ENCODE data around the gene INSC. TPM values are rescaled to one million over a fixed set of nuclear protein-coding genes. Genes with fewer than 3 reads are reported as not detected.

INSC gene
- total and polyA plus RNA-seq, 11 donors = 0.19 to 1.5 (median 0.43) TPM; not detected in 1

GRCh38 chr11:15104166-15104565 is 10.6 kb upstream of the INSC start:
- Histone ChIP-seq H3K36me3 (no peaks in the 10 kb centered on the region), H3K27me3 (peaks cover 0 to 11% (median 3%) of the 10 kb centered on the region in 9 donors), H3K27ac (no peak overlapping the region), H3K4me1 (no peaks in the 10 kb centered on the region), H3K4me3 (no peak overlapping the region), H3K9me3 (peaks cover 0 to 14% (median 0%) of the 10 kb centered on the region in 12 donors)
- intact Hi-C loops (cut with DNase I) = no loop called here
- WGBS, 4 donors = 94 to 100% (median 97%) methylated on average over 2 of the region's 2 CpGs
- DNase-seq = no peak
- no peak for TF ChIP-seq CTCF (IDR thresholded peaks at IDR 0.05)
- TF ChIP-seq POLR2A (IDR thresholded peaks at IDR 0.05) = no peak
- no peak for ATAC-seq

- H3K4me1 ChIP-seq = no peaks in the 10 kb centered on the region
- peaks cover 0 to 14% (median 0%) of the 10 kb centered on the region in 12 donors for H3K9me3 ChIP-seq
- no peaks in the 10 kb centered on the region for H3K36me3 ChIP-seq
- no peak overlapping the region for H3K27ac ChIP-seq
- no peak for ATAC-seq
- intact Hi-C loops (cut with DNase I) = no loop called here
- TF ChIP-seq POLR2A (IDR thresholded peaks at IDR 0.05) (no peak), CTCF (IDR thresholded peaks at IDR 0.05) (no peak)
- no peaks in the 10 kb centered on the region for H3K27me3 ChIP-seq
- H3K4me3 ChIP-seq = no peak overlapping the region
- DNase-seq = no peak
- 84 to 91% (median 86%) methylated on average over 8 of the region's 8 CpGs for WGBS, 4 donors
Observed at GRCh38 chr11:15106201-15106965, 8.3 kb upstream of the INSC start.

GRCh38 chr11:15107730-15108515 is 6.8 kb upstream of the INSC start:
- H3K4me1 ChIP-seq = no peaks in the 10 kb centered on the region
- ATAC-seq = no peak
- no peaks in the 10 kb centered on the region for H3K36me3 ChIP-seq
- intact Hi-C loops (cut with DNase I) = no loop called here
- peaks cover 0 to 14% (median 0%) of the 10 kb centered on the region in 12 donors for H3K9me3 ChIP-seq
- no peak for DNase-seq
- WGBS, 4 donors = 64% methylated on average over 4 of the region's 4 CpGs
- H3K27me3 ChIP-seq = no peaks in the 10 kb centered on the region
- H3K4me3 ChIP-seq = no peak overlapping the region
- no peak overlapping the region for H3K27ac ChIP-seq
- TF ChIP-seq CTCF (IDR thresholded peaks at IDR 0.05) (no peak), POLR2A (IDR thresholded peaks at IDR 0.05) (no peak)

GRCh38 chr11:15108592-15109130 is 6.1 kb upstream of the INSC start:
- peaks cover 0 to 7% (median 0%) of the 10 kb centered on the region in 12 donors for H3K9me3 ChIP-seq
- DNase-seq (no peak), ATAC-seq (no peak)
- TF ChIP-seq POLR2A (IDR thresholded peaks at IDR 0.05) (no peak), CTCF (IDR thresholded peaks at IDR 0.05) (no peak)
- H3K4me3 ChIP-seq = no peak overlapping the region
- no peak overlapping the region for H3K27ac ChIP-seq
- 65 to 93% (median 74%) methylated on average over 2 of the region's 2 CpGs for WGBS, 4 donors
- H3K36me3 ChIP-seq = no peaks in the 10 kb centered on the region
- no peaks in the 10 kb centered on the region for H3K27me3 ChIP-seq
- intact Hi-C loops (cut with DNase I) = no loop called here
- H3K4me1 ChIP-seq = no peaks in the 10 kb centered on the region

Data from heart left ventricle (tissue), 16 donors.